Left hindlimb (tissue), 1 donor: ENCODE measurements around the gene PDE4B.
A peak's percentile ranks its signal among the peaks of the same experiment; 100 is the strongest.

ENCODE experiments used
- DNase-seq: peaks from one replicate; pipeline ENCODE4 v3.0.0-alpha.2; 2018

PDE4B gene

GRCh38 chr1:66373157-66373591 lies 580.5 kb downstream of the PDE4B start:
- no peak for DNase-seq

- DNase-seq: no peak
Observed at GRCh38 chr1:66374148-66374547, 581.5 kb downstream of the PDE4B start.

GRCh38 chr1:66374561-66375111 lies 581.9 kb downstream of the PDE4B start:
- DNase-seq: no peak

GRCh38 chr1:66375125-66375524 lies 582.4 kb downstream of the PDE4B start:
- DNase-seq: no peak

- DNase-seq: no peak
Observed at GRCh38 chr1:66380452-66381212, 587.9 kb downstream of the PDE4B start.

GRCh38 chr1:66381621-66382275 lies 589.1 kb downstream of the PDE4B start:
- DNase-seq: no peak

- no peak for DNase-seq
Observed at GRCh38 chr1:66383168-66383567, 590.5 kb downstream of the PDE4B start.

GRCh38 chr1:66383611-66384010 lies 590.9 kb downstream of the PDE4B start:
- no peak for DNase-seq

GRCh38 chr1:66384258-66384921 lies 591.7 kb downstream of the PDE4B start:
- DNase-seq: no peak

- DNase-seq: no peak
Observed at GRCh38 chr1:66386712-66387111, 594.0 kb downstream of the PDE4B start.

- DNase-seq: no peak
Observed at GRCh38 chr1:66388913-66389312, 596.2 kb downstream of the PDE4B start.

- DNase-seq: no peak
Observed at GRCh38 chr1:66393586-66394287, 601.0 kb downstream of the PDE4B start.

GRCh38 chr1:66394603-66395002 lies 601.9 kb downstream of the PDE4B start:
- DNase-seq: no peak

- no peak for DNase-seq
Observed at GRCh38 chr1:66395202-66396061, 602.7 kb downstream of the PDE4B start.

- DNase-seq: no peak
Observed at GRCh38 chr1:66396212-66396890, 603.7 kb downstream of the PDE4B start.

GRCh38 chr1:66397192-66397591 lies 604.5 kb downstream of the PDE4B start:
- no peak for DNase-seq

GRCh38 chr1:66399888-66400529 lies 607.3 kb downstream of the PDE4B start:
- DNase-seq: no peak

- DNase-seq: no peak
Observed at GRCh38 chr1:66400660-66401059, 608.0 kb downstream of the PDE4B start.

- DNase-seq: no peak
Observed at GRCh38 chr1:66401244-66401643, 608.5 kb downstream of the PDE4B start.

- peak; percentile 76 for DNase-seq
Observed at GRCh38 chr1:66402194-66402593, 609.5 kb downstream of the PDE4B start.
